Liver (tissue), 9 donors: ENCODE data around the gene ATXN1. TPM values are rescaled to one million over a fixed set of nuclear protein-coding genes. Genes with fewer than 3 reads are reported as not detected.

Source experiments
- DNase-seq: peaks from one replicate; pipeline ENCODE4 v3.0.0-alpha.2; 2017; ENCODE audit warnings: low spot score
- H3K27ac ChIP-seq, 2 donors: one replicate each; pipeline ENCODE4 v1.7.0; 2013; ENCODE audit warnings: inconsistent platforms in 2 of 2, low read length in 2 of 2, control low read depth in 1 of 2, low read depth in 1 of 2, mild to moderate bottlenecking in 1 of 2
- H3K27me3 ChIP-seq, 4 donors: one replicate each; pipeline versions ENCODE4 v1.6.1 to v1.7.0; 2013; ENCODE audit warnings: low read length in 3 of 4, inconsistent platforms in 1 of 4, mild to moderate bottlenecking in 1 of 4, moderate library complexity in 1 of 4; ENCODE audit not compliant: control insufficient read depth in 4 of 4, insufficient read depth in 4 of 4
- H3K36me3 ChIP-seq, 4 donors: one replicate each; pipeline versions ENCODE4 v1.6.1 to v1.7.0; 2013; ENCODE audit warnings: low read length in 3 of 4, mild to moderate bottlenecking in 3 of 4, low read depth in 1 of 4, moderate library complexity in 1 of 4; ENCODE audit not compliant: control insufficient read depth in 4 of 4, insufficient read depth in 3 of 4
- H3K4me1 ChIP-seq, 4 donors: one replicate each; pipeline versions ENCODE4 v1.6.1 to v1.7.0; 2013; ENCODE audit warnings: low read length in 3 of 4, mild to moderate bottlenecking in 3 of 4, moderate library complexity in 1 of 4; ENCODE audit not compliant: control insufficient read depth in 4 of 4, insufficient read depth in 4 of 4
- H3K4me3 ChIP-seq, 3 donors: one replicate each; pipeline versions ENCODE4 v1.6.1 to v1.7.0; 2013; ENCODE audit warnings: low read length in 3 of 3, control low read depth in 1 of 3, low read depth in 1 of 3, mild to moderate bottlenecking in 1 of 3
- H3K9ac ChIP-seq, 2 donors: one replicate each; pipeline ENCODE4 v1.7.0; 2013; ENCODE audit warnings: low read length in 2 of 2, mild to moderate bottlenecking in 2 of 2, moderate library complexity in 2 of 2, control low read depth in 1 of 2, low read depth in 1 of 2
- H3K9me3 ChIP-seq, 4 donors: one replicate each; pipeline versions ENCODE4 v1.6.1 to v1.7.0; 2013; ENCODE audit warnings: low read length in 3 of 4; ENCODE audit not compliant: control insufficient read depth in 4 of 4
- ATF3 ChIP-seq: IDR thresholded peaks from 2 replicates; pipeline ENCODE4 v1.6.1; 2016; ENCODE audit warnings: antibody characterized with exemption
- CTCF ChIP-seq: fragments of 150-350 bp; IDR thresholded peaks from 2 replicates; pipeline ENCODE4 v1.5.1; 2017; ENCODE audit warnings: improper control_type of control experiment, low read depth, low read length; ENCODE audit not compliant: missing input control
- EGR1 ChIP-seq, 2 donors: IDR thresholded peaks; 2 replicates each; pipeline ENCODE4 v1.6.1; 2016 to 2018; ENCODE audit warnings: antibody characterized with exemption in 2 of 2, low read depth in 2 of 2
- FOXA1 ChIP-seq: IDR thresholded peaks from 2 replicates; pipeline ENCODE4 v1.6.1; 2016; ENCODE audit warnings: antibody characterized with exemption
- FOXA2 ChIP-seq: IDR thresholded peaks from 2 replicates; pipeline ENCODE4 v1.6.1; 2016; ENCODE audit warnings: antibody characterized with exemption
- GABPA ChIP-seq, 2 donors: IDR thresholded peaks in 1 of 2; conservative IDR thresholded peaks in 1 of 2; 2 replicates each; pipeline ENCODE4 v1.6.1; 2016; ENCODE audit warnings: antibody characterized with exemption in 2 of 2, mild to moderate bottlenecking in 1 of 2, moderate library complexity in 1 of 2
- HNF4A ChIP-seq, 2 donors: conservative IDR thresholded peaks; 2 replicates each; pipeline ENCODE4 v1.6.1; 2016; ENCODE audit warnings: antibody characterized with exemption in 2 of 2, mild to moderate bottlenecking in 2 of 2
- HNF4G ChIP-seq: IDR thresholded peaks from 2 replicates; pipeline ENCODE4 v1.6.1; 2016; ENCODE audit warnings: antibody characterized with exemption
- JUND ChIP-seq, 2 donors: IDR thresholded peaks; 2 replicates each; pipeline ENCODE4 v1.6.1; 2016; ENCODE audit warnings: antibody characterized with exemption in 2 of 2
- MAX ChIP-seq: IDR thresholded peaks from 2 replicates; pipeline ENCODE4 v1.6.1; 2016; ENCODE audit warnings: antibody characterized with exemption
- NR2F2 ChIP-seq: IDR thresholded peaks from 2 replicates; pipeline ENCODE4 v1.6.1; 2016; ENCODE audit warnings: antibody characterized with exemption
- RAD21 ChIP-seq, 2 donors: IDR thresholded peaks; 2 replicates each; pipeline ENCODE4 v1.6.1; 2016; ENCODE audit warnings: antibody characterized with exemption in 2 of 2, mild to moderate bottlenecking in 2 of 2
- REST ChIP-seq: IDR thresholded peaks from 2 replicates; pipeline ENCODE4 v1.6.1; 2016; ENCODE audit warnings: antibody characterized with exemption, mild to moderate bottlenecking
- RXRA ChIP-seq, 2 donors: IDR thresholded peaks; 2 replicates each; pipeline ENCODE4 v1.6.1; 2017 to 2018; ENCODE audit warnings: antibody characterized with exemption in 2 of 2, mild to moderate bottlenecking in 1 of 2
- SP1 ChIP-seq: IDR thresholded peaks from 2 replicates; pipeline ENCODE4 v1.6.1; 2018; ENCODE audit warnings: antibody characterized with exemption, mild to moderate bottlenecking
- TAF1 ChIP-seq: conservative IDR thresholded peaks from 2 replicates; pipeline ENCODE4 v1.6.1; 2016; ENCODE audit warnings: antibody characterized with exemption, mild to moderate bottlenecking
- YY1 ChIP-seq: IDR thresholded peaks from 2 replicates; pipeline ENCODE4 v1.6.1; 2016; ENCODE audit warnings: antibody characterized with exemption, mild to moderate bottlenecking
- ZBTB33 ChIP-seq: IDR thresholded peaks from 2 replicates; pipeline ENCODE4 v1.6.1; 2016; ENCODE audit warnings: antibody characterized with exemption
- WGBS: extraction: QIAGEN DNeasy Blood & Tissue Kit; methylation state at CpG from one replicate; pipeline ENCODE4 v1.1.7; 2013; 5-methylcytosine and 5-hydroxymethylcytosine counted together
- polyA plus RNA-seq, 2 donors: library from polyadenylated mRNA; stranded (reverse) in 1 of 2; unstranded in 1 of 2; fragments of 200-250 nt in 1 of 2; fragments of >200 nt in 1 of 2; fragmentation: Nextera tagmentation in 1 of 2; extraction: Ambion mirVana in 1 of 2; gene quantifications; one replicate each; pipeline versions ENCODE4 v1.2.1 to v1.2.3, GENCODE V29; 2013 to 2015
- total RNA-seq, 2 donors: library from RNA; depleted of rRNA; stranded (reverse); fragments of >200 nt; gene quantifications; one replicate each; pipeline ENCODE4 v1.2.3, GENCODE V29; 2014
- donor health status: healthy.
- donor health status: healthy.
- donor health status: healthy.
- donor health status: healthy.
- donor health status: healthy.

Gene ATXN1
- total and polyA plus RNA-seq, 4 donors, result 4.3 to 29.7 (median 8.2) TPM

GRCh38 chr6:16667509-16667908 is 93.8 kb downstream of the ATXN1 start:
- H3K9ac ChIP-seq, result no peak overlapping the region
- no peaks in the 10 kb centered on the region for H3K9me3 ChIP-seq
- H3K27me3 ChIP-seq, result no peaks in the 10 kb centered on the region
- H3K36me3 ChIP-seq, result no peaks in the 10 kb centered on the region
- DNase-seq, result no peak
- H3K27ac ChIP-seq, result no peak overlapping the region
- no peak overlapping the region for H3K4me3 ChIP-seq
- TF ChIP-seq NR2F2 (no peak), RXRA (IDR thresholded peaks at IDR 0.05) (no peak), ZBTB33 (no peak), HNF4A (conservative IDR thresholded peaks at IDR 0.05) (no peak), RAD21 (IDR thresholded peaks at IDR 0.05) (no peak), FOXA1 (no peak), ATF3 (no peak), REST (no peak), CTCF (no peak), TAF1 (no peak), JUND (IDR thresholded peaks at IDR 0.05) (no peak), YY1 (no peak), FOXA2 (no peak), HNF4G (no peak), GABPA (IDR thresholded peaks at IDR 0.05 in 1 of 2, conservative IDR thresholded peaks at IDR 0.05 in 1 of 2) (no peak), EGR1 (IDR thresholded peaks at IDR 0.05; ENCODE audit: low read depth in 2 of 2) (no peak), SP1 (no peak), MAX (no peak)
- WGBS, result 80% methylated on average over 4 of the region's 4 CpGs
- peaks cover 3 to 26% (median 18%) of the 10 kb centered on the region in 4 donors for H3K4me1 ChIP-seq
